Measurements from ENCODE around the gene LMF1.

The LMF1 gene

DNA sequence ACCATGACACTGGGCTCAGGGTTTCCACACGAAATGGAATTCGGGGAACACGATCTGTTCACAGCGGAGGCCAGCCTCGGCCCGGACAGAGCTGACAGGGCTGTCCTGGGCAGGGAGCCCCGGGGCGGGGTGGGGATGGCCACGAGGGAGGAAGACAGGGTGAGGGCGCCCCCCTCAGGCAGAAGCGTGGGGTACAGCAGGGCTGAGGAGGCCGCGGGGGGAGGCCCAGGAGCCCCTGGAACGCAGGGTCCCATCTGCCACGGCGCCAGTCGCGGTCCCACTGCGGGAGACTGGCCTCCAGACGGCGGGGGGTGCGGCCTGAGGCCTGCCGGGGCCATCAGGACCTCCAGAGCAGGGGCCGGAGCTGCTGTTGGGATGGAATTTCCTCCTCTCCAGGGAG lies 75.9 kb downstream of the LMF1 start:
- no peak overlapping the region for H3K4me3 ChIP-seq (ENCODE audit: low read depth, low read length)
- TF ChIP-seq, protein P1, sequence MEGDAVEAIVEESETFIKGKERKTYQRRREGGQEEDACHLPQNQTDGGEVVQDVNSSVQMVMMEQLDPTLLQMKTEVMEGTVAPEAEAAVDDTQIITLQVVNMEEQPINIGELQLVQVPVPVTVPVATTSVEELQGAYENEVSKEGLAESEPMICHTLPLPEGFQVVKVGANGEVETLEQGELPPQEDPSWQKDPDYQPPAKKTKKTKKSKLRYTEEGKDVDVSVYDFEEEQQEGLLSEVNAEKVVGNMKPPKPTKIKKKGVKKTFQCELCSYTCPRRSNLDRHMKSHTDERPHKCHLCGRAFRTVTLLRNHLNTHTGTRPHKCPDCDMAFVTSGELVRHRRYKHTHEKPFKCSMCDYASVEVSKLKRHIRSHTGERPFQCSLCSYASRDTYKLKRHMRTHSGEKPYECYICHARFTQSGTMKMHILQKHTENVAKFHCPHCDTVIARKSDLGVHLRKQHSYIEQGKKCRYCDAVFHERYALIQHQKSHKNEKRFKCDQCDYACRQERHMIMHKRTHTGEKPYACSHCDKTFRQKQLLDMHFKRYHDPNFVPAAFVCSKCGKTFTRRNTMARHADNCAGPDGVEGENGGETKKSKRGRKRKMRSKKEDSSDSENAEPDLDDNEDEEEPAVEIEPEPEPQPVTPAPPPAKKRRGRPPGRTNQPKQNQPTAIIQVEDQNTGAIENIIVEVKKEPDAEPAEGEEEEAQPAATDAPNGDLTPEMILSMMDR (IDR thresholded peaks at IDR 0.05; ENCODE audit: insufficient read depth, low read length, missing control alignments): no peak
- CTCF ChIA-PET: no interaction called here
- POLR2A ChIA-PET: no interaction called here
- DNase-seq (ENCODE audit: low read depth, low spot score): no peak

GRCh38 chr16:894136-894535 lies 76.6 kb downstream of the LMF1 start:
- no peak overlapping the region for H3K4me3 ChIP-seq (ENCODE audit: low read depth, low read length)
- POLR2A ChIA-PET: no interaction called here
- TF ChIP-seq, protein P1 (IDR thresholded peaks at IDR 0.05; ENCODE audit: insufficient read depth, low read length, missing control alignments): no peak
- CTCF ChIA-PET: no interaction called here
- DNase-seq (ENCODE audit: low read depth, low spot score): no peak

GRCh38 chr16:893360-893759 lies 77.4 kb downstream of the LMF1 start:
- ChIA-PET CTCF (no interaction called here), POLR2A (no interaction called here)
- H3K4me3 ChIP-seq (ENCODE audit: low read depth, low read length): no peak overlapping the region
- TF ChIP-seq, protein P1 (IDR thresholded peaks at IDR 0.05; ENCODE audit: insufficient read depth, low read length, missing control alignments): no peak
- no peak for DNase-seq (ENCODE audit: low read depth, low spot score)

- TF ChIP-seq, protein P1 (IDR thresholded peaks at IDR 0.05; ENCODE audit: insufficient read depth, low read length, missing control alignments): no peak
- DNase-seq (ENCODE audit: low read depth, low spot score): no peak
Observed at GRCh38 chr16:892536-893255, 78.1 kb downstream of the LMF1 start.

GRCh38 chr16:892006-892405 lies 78.8 kb downstream of the LMF1 start:
- DNase-seq (ENCODE audit: low read depth, low spot score): no peak
- POLR2A ChIA-PET: no interaction called here
- TF ChIP-seq, protein P1 (IDR thresholded peaks at IDR 0.05; ENCODE audit: insufficient read depth, low read length, missing control alignments): no peak
- no peak overlapping the region for H3K4me3 ChIP-seq (ENCODE audit: low read depth, low read length)
- CTCF ChIA-PET: no interaction called here

More at GRCh38 chr16:892536-893255, 78.1 kb downstream of the LMF1 start:
- POLR2A ChIA-PET: no interaction called here
- CTCF ChIA-PET: no interaction called here
- H3K4me3 ChIP-seq (ENCODE audit: low read depth, low read length): no peak overlapping the region

- no peak for DNase-seq (ENCODE audit: low read depth, low spot score)
- H3K4me3 ChIP-seq (ENCODE audit: low read depth, low read length): no peak overlapping the region
- TF ChIP-seq, protein P1 (IDR thresholded peaks at IDR 0.05; ENCODE audit: insufficient read depth, low read length, missing control alignments): no peak
- CTCF ChIA-PET: no interaction called here
- POLR2A ChIA-PET: no interaction called here
Observed at GRCh38 chr16:891353-891740, 79.4 kb downstream of the LMF1 start.
